RCC 7860 (cell line): Measurements from ENCODE around the gene SEMA7A.
"Not testable (repeated sequence)": the region's sequence is repeated elsewhere in the genome, so short reads cannot be mapped to it uniquely, and the experiment has no call there.

Source experiments
- DNase-seq: peaks from one replicate; pipeline ENCODE4 v3.0.0-alpha.2; 2015; ENCODE audit warnings: low spot score
- FAIRE-seq: peaks from 2 replicates; lab custom pipeline; 2012; peaks lifted over from hg19 to GRCh38; lab: Jason Lieb, UNC

Gene SEMA7A

GRCh38 chr15:74376226-74376625, 57.5 kb downstream of the SEMA7A start:
- DNase-seq: no peak
- FAIRE-seq: no peak

DNA sequence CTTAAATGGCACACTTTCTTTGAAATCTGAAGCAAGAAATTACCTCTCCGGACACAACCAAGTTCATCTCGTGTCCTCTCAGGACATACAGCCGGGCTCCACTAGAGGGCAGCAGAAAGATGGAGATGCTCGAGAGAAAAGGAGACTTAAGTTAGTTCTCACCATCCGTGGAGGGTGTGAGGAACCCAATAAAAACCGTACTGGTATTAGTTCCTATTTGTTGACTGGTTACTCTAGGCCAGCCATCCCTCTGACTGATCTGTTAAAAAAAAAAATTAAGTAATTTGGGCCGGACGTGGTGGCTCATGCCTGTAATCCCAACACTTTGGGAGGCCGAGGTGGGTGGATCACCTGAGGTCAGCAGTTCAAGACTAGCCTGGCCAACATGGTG, 58.5 kb downstream of the SEMA7A start:
- FAIRE-seq (peak; percentile 40), DNase-seq (peak; percentile 66)

GRCh38 chr15:74374648-74375302, 59.0 kb downstream of the SEMA7A start:
- DNase-seq: no peak
- no peak for FAIRE-seq

DNA sequence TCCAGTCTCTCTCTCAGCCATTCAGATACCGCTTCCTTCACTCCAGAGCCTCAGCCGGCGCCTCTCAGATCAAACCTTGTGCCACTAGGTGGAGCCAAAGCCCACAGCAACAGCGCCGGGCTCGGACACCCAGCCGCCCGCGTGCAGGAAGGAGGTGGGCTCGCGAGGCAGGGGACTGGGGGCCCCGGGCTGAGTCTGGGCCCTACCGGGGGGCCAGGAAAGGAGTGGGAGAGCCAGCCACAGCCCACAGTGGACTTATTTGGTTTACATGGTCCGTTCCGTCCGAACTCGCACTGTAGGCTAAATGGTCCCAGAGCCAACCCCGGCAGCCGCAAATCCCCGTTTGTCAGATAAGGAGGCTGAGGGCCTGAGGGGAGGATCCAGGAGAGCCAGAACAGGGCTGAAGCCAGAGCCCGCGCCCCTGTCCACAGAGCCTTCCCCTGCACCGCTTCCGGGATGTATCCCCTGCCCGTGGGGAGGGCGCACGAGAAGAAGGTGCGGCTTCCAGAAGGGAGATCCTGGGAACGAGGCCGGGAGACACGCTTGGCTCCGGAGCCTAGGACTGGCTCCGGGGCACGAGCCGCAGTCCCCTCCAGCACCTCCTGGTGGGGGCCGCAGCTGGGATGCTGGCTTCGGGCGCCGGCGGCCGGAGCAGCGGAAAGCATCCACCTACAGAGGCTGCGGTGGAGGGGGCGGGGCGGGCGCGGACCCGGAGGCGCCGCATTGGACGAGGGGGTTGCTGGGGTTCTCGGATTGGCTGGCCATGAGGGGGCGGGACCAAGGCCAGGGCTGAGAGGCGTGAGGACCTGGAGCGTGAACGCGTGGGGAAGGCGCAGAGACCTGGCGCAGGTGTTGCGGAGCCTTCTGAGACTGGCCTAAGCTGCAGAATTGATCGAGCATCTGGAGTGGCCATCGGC, 59.8 kb downstream of the SEMA7A start:
- peak; percentile 69 for DNase-seq
- no peak for FAIRE-seq

GRCh38 chr15:74373056-74373650, 60.6 kb downstream of the SEMA7A start:
- no peak for DNase-seq
- FAIRE-seq: no peak

DNA sequence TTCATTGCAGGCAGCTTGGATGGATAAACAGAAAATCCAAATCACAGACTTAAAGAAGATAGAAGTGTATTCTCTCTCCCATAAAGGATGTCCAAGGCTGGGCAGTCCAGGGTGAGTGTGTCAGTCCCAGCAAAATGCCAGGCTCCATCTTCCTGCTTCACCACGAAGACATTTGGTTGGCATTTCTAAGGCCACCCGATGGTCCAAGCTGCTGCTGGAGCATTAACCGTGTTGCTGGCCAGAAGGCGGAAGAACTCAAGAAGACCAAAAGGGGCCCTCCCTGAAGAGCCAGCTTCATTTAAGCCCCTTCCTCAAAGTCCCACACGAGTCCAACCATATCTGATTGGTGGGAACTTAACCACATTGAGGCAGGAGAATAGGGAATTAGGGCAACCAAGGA, 63.3 kb downstream of the SEMA7A start:
- no peak for FAIRE-seq
- DNase-seq: no peak

DNA sequence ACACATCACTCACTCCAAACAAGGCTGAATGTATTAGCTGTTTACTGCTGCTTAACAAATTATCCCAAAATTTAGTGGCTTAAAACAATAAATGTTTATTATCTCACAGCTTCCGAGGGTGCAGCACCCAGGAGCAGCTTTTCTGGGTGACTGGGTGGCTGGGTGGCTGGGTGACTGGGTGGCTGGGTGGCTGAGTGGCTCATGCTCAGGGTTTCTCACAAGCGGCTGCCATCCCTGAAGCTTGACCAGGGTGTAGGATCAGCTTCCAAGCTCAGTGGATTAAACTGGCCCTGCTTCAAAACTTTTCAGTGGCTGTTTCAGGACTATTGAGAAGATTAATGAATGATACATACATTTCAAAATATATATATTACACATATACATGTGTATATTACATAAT, 64.0 kb downstream of the SEMA7A start:
- FAIRE-seq: no peak
- no peak for DNase-seq

GRCh38 chr15:74369084-74369745, 64.5 kb downstream of the SEMA7A start:
- no peak for FAIRE-seq
- DNase-seq: no peak

GRCh38 chr15:74368121-74368520, 65.6 kb downstream of the SEMA7A start:
- DNase-seq: no peak
- FAIRE-seq: no peak

DNA sequence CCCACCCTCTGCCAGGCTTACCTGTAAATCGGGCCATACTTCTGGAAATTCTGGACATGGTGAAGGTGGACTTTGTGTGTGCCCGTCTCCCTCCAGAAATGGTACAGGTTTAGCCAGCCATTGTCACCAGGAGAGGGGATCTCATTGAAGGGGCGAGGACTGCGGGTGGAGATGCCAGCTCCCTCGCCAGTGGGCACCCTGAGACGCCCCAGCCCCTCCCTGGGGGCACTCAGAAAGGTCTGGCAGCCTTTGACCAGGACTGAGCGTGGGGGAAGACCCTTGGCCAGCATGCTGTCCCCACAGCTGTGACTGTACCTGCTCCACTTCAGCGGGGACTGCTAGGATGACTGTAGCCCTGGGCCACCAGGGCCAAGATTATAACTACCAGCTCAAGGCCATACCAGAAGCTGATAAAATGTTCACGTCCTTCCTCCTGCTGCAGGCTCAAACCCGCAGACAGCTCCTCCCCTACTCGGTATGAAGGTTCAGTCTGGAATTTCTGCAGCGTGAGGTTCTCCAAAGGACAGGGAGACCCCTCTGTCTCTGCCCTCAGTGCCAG, 66.4 kb downstream of the SEMA7A start, which contains the start of gene CYP11A1:
Gene CYP11A1 (minus strand): TSS at position 351 of the 559 bp plus-strand sequence. CDS start 61 bp downstream, at position 290.
- DNase-seq (no peak), FAIRE-seq (no peak)

- no peak for FAIRE-seq
- DNase-seq: no peak
Measured at GRCh38 chr15:74365598-74366445, 67.9 kb downstream of the SEMA7A start.

DNA sequence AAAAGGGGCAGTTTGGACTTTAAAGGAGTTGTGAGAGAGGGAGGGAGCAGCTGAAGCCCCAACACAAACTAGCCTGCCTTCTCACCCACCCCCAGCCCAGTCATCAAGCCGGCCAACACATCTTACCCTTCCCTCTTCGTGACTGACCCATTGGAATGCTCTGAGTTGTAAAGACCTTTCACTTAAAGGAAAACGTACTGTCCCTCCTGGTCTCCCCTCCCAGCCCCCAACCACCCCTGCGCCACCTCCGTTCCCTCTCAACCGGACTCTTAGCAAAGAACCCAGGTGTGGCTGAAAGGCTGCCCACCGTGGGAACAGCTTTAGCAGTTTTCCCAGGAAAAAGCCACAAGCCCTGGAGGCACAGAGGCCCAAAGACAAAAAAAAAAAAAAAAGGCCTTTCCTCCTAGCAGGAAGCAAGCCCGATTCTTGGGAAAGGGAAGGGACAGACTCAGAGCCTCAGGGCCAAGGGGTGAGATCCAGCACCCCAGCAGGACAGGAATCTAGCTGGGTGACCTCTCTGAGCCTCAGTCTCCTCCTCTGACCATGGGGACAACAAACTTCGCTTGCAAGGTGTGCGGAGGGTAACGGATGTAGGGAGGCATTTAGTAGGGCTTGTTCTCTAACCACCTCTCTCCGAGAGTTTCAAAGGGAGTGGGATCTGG, 68.7 kb downstream of the SEMA7A start:
- no peak for FAIRE-seq
- no peak for DNase-seq

- FAIRE-seq (no peak), DNase-seq (no peak)
Measured at GRCh38 chr15:74362482-74362881, 71.3 kb downstream of the SEMA7A start.

DNA sequence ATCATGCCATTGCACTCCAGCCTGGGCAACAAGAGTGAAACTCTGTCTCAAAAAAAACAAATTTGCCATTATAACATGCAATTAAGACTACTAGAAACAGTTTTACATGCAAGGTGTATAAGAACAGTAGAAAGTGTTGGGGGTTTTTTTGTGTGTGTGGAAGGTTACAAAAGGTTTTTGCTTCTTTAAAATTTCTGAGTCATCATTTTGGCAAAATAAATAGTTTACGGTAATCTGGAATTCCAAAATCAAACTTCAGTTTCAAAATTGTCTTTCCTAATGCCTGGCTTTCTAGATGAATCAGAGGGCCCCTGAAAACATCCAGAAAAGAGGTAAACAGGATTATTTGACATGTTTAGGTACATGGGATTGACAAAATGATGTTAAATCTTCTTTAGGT, 72.9 kb downstream of the SEMA7A start:
- FAIRE-seq, DNase-seq: not testable (repeated sequence)

- DNase-seq, FAIRE-seq: not testable (repeated sequence)
Measured at GRCh38 chr15:74359376-74359775, 74.4 kb downstream of the SEMA7A start.
